Fibroblast of lung (primary cell): Measurements from ENCODE around the gene EPS8L3. TPM values are rescaled to one million over a fixed set of nuclear protein-coding genes. Genes with fewer than 3 reads are reported as not detected.
A peak's percentile ranks its signal among the peaks of the same experiment; 100 is the strongest.

ENCODE experiments used
- DNase-seq, 2 donors: peaks; one replicate each; pipeline versions ENCODE4 v3.0.0 to v3.0.0-alpha.2; 2010; ENCODE audit warnings: low read depth in 2 of 2
- H2AFZ ChIP-seq: 2 replicates; pipeline ENCODE4 v1.5.1; 2012; ENCODE audit warnings: low read length, control low read depth, inconsistent platforms
- H3K27ac ChIP-seq: 2 replicates; pipeline ENCODE4 v1.5.1; 2011; ENCODE audit warnings: low read length, control low read depth; ENCODE audit not compliant: insufficient read depth
- H3K27me3 ChIP-seq: 2 replicates; pipeline ENCODE4 v1.5.1; 2011; ENCODE audit warnings: mild to moderate bottlenecking, low read length; ENCODE audit not compliant: control insufficient read depth, insufficient read depth
- H3K36me3 ChIP-seq: 2 replicates; pipeline ENCODE4 v1.5.1; 2011; ENCODE audit warnings: low read length; ENCODE audit not compliant: control insufficient read depth, insufficient read depth
- H3K4me1 ChIP-seq: 2 replicates; pipeline ENCODE4 v1.5.1; 2011; ENCODE audit warnings: low read length; ENCODE audit not compliant: control insufficient read depth, insufficient read depth; ENCODE audit errors: extremely low read depth
- H3K4me2 ChIP-seq: 2 replicates; pipeline ENCODE4 v1.5.1; 2011; ENCODE audit warnings: low read length, control low read depth; ENCODE audit not compliant: insufficient read depth; ENCODE audit errors: extremely low read depth
- H3K4me3 ChIP-seq, 4 experiments: fragments of 200-600 bp in 1 of 4; sonication (generic) in 1 of 4; replicated peaks in 1 of 4; 2 replicates each; pipeline ENCODE4 v1.5.1; 2011 to 2016; ENCODE audit warnings: low read length in 4 of 4, low read depth in 3 of 4, mild to moderate bottlenecking in 3 of 4, control low read depth in 2 of 4, inconsistent platforms in 1 of 4, mixed read lengths in 1 of 4; ENCODE audit not compliant: insufficient read depth in 1 of 4; ENCODE audit errors: control extremely low read depth in 1 of 4
- H3K79me2 ChIP-seq: 2 replicates; pipeline ENCODE4 v1.5.1; 2012; ENCODE audit warnings: mild to moderate bottlenecking, low read length, inconsistent platforms; ENCODE audit not compliant: control insufficient read depth, insufficient read depth
- H3K9ac ChIP-seq: 2 replicates; pipeline ENCODE4 v1.5.1; 2011; ENCODE audit warnings: mild to moderate bottlenecking, low read length, control low read depth; ENCODE audit not compliant: insufficient read depth
- H3K9me3 ChIP-seq: 2 replicates; pipeline ENCODE4 v1.5.1; 2012; ENCODE audit warnings: low read depth, low read length; ENCODE audit not compliant: control insufficient read depth, insufficient read depth
- H4K20me1 ChIP-seq: 2 replicates; pipeline ENCODE4 v1.5.1; 2011; ENCODE audit warnings: low read length; ENCODE audit not compliant: control insufficient read depth, insufficient read depth; ENCODE audit errors: extremely low read depth
- EZH2 ChIP-seq: IDR thresholded peaks from 2 replicates; pipeline ENCODE4 v1.5.1; 2012; ENCODE audit warnings: low read length, control low read depth, mild to moderate bottlenecking; ENCODE audit errors: missing control alignments
- polyA plus RNA-seq, 2 donors: library from polyadenylated mRNA; depleted of rRNA in 1 of 2; stranded (reverse) in 1 of 2; unstranded in 1 of 2; fragments of >200 nt; gene quantifications; 2 replicates each; pipeline ENCODE4 v1.2.1, GENCODE V29; 2011 to 2012; ENCODE audit warnings: missing spikeins in 1 of 2
- total RNA-seq: library from RNA; depleted of rRNA; stranded (reverse); fragments of >200 nt; gene quantifications from 2 replicates; pipeline ENCODE4 v1.2.1, GENCODE V29; 2014
- TF ChIP-seq, protein P1 (sequence below), 2 donors: IDR thresholded peaks in 1 of 2; conservative IDR thresholded peaks in 1 of 2; 1 replicate in 1 of 2; 2 replicates in 1 of 2; pipeline ENCODE4 v1.5.1; 2011 to 2012; ENCODE audit warnings: low read length in 2 of 2, control low read depth in 1 of 2, inconsistent platforms in 1 of 2, low read depth in 1 of 2, mild to moderate bottlenecking in 1 of 2

Gene EPS8L3
- total and polyA plus RNA-seq, 2 donors (not counting 1 experiment from before 2014, with no cell fraction given) = not detected

DNA sequence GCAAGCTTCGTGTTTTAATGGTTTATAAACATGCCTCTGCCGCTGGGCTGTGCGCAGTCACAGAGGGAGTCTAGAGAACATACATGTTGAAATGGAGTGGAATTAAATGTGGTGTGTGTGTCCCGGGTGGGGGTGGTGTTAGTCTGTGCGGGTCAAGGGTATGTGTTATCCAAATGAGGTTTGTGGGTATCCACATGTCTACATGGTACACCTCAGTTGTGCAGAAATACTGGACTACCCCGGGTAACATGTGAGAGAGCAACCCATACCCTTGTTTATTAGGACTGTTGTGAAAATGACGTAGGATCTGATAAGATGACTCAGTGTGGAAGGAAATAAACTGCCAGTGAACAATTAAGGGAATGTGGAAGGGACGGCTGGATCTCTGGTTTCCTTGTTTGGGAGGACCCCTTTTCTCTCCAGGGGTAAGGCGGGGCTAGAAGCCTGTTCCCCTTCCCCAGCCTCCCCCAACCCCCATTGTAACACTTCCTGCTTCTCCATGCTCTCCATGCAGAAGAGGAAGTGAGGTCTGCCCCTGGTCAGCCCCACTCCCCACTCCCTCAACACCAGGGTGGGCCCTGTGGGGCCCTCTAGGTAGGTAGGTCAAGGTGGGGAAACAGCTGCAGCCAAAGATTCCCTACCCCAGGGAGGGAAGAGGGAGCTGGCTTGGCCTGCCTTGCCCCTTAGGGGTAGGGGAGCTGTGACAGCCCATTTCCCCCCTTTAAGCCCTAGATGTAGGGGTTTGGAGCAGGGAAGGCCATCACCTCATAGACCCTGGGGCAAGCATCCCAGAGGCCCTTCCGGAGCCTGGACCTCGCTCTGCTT, 690 bp downstream of the EPS8L3 start:
- TF ChIP-seq, protein P1, sequence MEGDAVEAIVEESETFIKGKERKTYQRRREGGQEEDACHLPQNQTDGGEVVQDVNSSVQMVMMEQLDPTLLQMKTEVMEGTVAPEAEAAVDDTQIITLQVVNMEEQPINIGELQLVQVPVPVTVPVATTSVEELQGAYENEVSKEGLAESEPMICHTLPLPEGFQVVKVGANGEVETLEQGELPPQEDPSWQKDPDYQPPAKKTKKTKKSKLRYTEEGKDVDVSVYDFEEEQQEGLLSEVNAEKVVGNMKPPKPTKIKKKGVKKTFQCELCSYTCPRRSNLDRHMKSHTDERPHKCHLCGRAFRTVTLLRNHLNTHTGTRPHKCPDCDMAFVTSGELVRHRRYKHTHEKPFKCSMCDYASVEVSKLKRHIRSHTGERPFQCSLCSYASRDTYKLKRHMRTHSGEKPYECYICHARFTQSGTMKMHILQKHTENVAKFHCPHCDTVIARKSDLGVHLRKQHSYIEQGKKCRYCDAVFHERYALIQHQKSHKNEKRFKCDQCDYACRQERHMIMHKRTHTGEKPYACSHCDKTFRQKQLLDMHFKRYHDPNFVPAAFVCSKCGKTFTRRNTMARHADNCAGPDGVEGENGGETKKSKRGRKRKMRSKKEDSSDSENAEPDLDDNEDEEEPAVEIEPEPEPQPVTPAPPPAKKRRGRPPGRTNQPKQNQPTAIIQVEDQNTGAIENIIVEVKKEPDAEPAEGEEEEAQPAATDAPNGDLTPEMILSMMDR (conservative IDR thresholded peaks at IDR 0.05 in 1 of 2, IDR thresholded peaks at IDR 0.05 in 1 of 2; ENCODE audit: low read depth in 1 of 2, low read length in 2 of 2) = no peak
- no peak for TF ChIP-seq EZH2
- no peak overlapping the region for H3K9ac ChIP-seq
- H3K36me3 ChIP-seq = no peaks in the 10 kb centered on the region
- no peaks in the 10 kb centered on the region for H4K20me1 ChIP-seq
- H3K4me2 ChIP-seq = no peak overlapping the region
- peaks cover 8% of the 10 kb centered on the region for H3K27me3 ChIP-seq
- H3K79me2 ChIP-seq = no peaks in the 10 kb centered on the region
- no peak overlapping the region for H3K4me3 ChIP-seq
- peak; percentile 73 to 84 for DNase-seq
- no peaks in the 10 kb centered on the region for H3K9me3 ChIP-seq
- H2AFZ ChIP-seq = peak overlapping the region; percentile 9
- no peak overlapping the region for H3K27ac ChIP-seq
- H3K4me1 ChIP-seq = peaks cover 3% of the 10 kb centered on the region

DNA sequence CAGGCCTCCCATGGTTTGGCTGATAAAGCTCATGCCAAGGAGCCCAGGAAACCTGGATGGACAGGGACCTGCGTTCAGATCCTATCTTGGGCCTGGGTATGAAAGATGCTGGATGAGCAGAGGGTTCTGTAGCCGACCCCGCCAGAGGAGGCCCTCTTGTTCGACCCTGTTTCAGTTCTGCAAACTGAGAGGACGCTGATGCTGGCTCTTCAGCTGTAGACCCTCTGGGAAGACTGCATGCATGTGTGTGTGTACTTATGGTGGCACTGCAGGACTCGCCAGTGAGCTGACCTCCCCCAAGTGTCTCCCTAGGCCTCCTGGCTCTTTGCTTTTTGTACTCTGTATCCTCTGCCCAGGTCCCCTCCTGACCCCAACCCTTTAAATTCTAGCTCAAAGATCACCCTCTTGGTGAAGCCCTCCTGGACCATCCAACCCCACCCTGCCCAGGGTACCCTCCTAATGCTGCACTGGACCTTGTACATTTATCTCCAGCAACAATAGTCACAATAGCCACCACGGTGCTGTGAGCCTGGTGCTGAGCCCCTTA, 1.6 kb downstream of the EPS8L3 start:
- Histone ChIP-seq H3K4me1 (peaks cover 3% of the 10 kb centered on the region), H3K4me2 (no peak overlapping the region), H4K20me1 (no peaks in the 10 kb centered on the region), H3K79me2 (no peaks in the 10 kb centered on the region), H2AFZ (no peak overlapping the region), H3K9me3 (no peaks in the 10 kb centered on the region), H3K9ac (no peak overlapping the region), H3K36me3 (no peaks in the 10 kb centered on the region), H3K4me3 (no peak overlapping the region), H3K27me3 (peaks cover 6% of the 10 kb centered on the region), H3K27ac (no peak overlapping the region)
- TF ChIP-seq, protein P1 (conservative IDR thresholded peaks at IDR 0.05 in 1 of 2, IDR thresholded peaks at IDR 0.05 in 1 of 2; ENCODE audit: low read depth in 1 of 2, low read length in 2 of 2) = no peak
- TF ChIP-seq EZH2 = no peak
- no peak for DNase-seq

DNA sequence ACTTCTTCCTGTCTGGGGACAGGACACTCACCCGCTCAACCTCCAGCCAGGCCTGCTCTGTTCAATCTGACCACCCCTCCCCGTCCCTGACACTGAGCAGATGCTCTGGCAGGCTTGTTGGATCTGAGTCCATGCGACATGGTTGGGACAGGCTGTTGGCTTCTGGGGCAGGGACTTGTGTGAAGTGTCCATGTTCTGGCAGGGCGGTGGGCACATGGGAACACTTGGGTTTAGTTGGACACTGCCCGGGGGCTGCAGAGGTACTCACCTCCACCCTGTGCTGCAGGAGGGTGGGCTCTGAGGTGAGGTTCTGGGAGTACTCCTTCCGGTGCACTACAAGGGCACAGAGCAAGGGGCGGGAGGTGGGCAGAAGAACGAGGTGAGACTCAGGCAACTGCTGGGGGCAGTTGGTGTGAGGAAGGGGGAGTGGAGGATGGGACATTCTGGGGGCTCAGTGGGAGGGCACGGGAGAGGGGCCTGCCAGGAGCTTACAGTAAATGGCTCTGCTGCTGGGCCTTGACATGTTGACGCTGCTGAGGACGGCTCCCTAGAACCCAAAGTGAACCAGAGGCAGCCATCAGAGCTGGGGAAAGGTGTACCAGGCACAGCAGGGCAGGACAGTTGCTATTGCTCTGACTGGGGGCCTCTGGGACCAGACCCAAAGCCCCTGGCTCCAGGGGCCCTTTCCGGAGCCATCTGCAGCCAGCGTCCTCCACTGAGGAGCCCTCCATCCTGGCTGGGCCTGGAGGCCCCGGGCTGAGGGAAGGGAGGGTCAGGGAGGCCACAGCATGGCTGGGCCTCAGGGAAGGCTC, 2.3 kb downstream of the EPS8L3 start:
- peaks cover 2% of the 10 kb centered on the region for H3K27me3 ChIP-seq
- no peak overlapping the region for H3K9ac ChIP-seq
- H2AFZ ChIP-seq = no peak overlapping the region
- H3K79me2 ChIP-seq = no peaks in the 10 kb centered on the region
- TF ChIP-seq, protein P1 (conservative IDR thresholded peaks at IDR 0.05 in 1 of 2, IDR thresholded peaks at IDR 0.05 in 1 of 2; ENCODE audit: low read depth in 1 of 2, low read length in 2 of 2) = no peak
- no peak for TF ChIP-seq EZH2
- H3K27ac ChIP-seq = no peak overlapping the region
- no peaks in the 10 kb centered on the region for H3K9me3 ChIP-seq
- H3K36me3 ChIP-seq = no peaks in the 10 kb centered on the region
- no peak overlapping the region for H3K4me2 ChIP-seq
- no peak for DNase-seq
- no peak overlapping the region for H3K4me3 ChIP-seq
- H4K20me1 ChIP-seq = no peaks in the 10 kb centered on the region
- H3K4me1 ChIP-seq = peaks cover 3% of the 10 kb centered on the region
